Mammary epithelial cell (primary cell): ENCODE data around the gene FBXO46.

ENCODE experiments used
- EZH2 ChIP-seq: IDR thresholded peaks from 2 replicates; pipeline ENCODE4 v1.6.1; 2012; ENCODE audit warnings: low read length, inconsistent platforms, borderline replicate concordance
- TF ChIP-seq, protein P1 (sequence below), 2 donors: IDR thresholded peaks in 1 of 2; conservative IDR thresholded peaks in 1 of 2; 2 replicates each; pipeline ENCODE4 v1.5.1; 2011 to 2012; ENCODE audit warnings: inconsistent platforms in 2 of 2, low read length in 2 of 2, mild to moderate bottlenecking in 2 of 2, control low read depth in 1 of 2, low read depth in 1 of 2; ENCODE audit not compliant: insufficient read depth in 1 of 2; ENCODE audit errors: extremely low read depth in 1 of 2

DNA sequence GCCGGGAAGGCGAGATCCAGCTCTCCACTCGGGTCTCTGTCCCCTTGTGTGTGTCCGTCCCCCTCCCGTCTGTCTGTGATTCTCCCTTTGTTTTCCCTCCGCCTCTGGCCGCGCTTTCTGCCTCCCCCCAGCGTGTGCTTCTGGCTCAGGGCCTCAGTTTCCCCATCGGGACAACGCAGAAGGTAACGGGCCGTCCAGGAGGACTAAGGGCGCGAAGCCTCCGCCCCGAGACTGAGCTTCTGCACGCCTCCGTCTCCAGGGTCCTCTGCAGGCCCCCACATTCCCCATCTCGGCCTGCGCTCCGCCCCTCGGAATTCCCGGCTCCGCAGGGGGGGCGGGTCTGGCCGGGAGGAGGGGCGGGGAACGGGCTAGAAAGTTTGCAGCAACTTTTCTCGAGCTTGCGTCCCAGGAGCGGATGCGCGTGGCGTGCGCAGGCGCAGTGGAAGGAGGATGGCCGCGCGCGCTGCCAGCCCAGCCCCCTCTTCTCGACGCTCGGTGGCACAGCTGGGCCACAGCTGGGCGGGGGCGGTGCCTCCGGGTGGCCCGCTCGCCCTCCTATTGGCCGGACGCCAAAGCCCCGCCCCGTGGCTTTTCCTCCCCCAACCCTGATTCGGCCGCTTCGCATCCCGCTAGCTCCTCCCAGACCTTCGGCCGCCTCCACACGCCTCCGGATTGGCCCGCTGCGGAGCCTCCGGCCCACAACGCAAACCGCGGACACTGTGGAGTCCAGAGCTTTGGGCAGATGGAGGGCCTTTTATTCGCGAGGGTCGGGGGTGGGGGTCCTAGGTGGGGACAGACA, 38.5 kb upstream of the FBXO46 start, which contains the start of gene SIX5:
- TF ChIP-seq, protein P1, sequence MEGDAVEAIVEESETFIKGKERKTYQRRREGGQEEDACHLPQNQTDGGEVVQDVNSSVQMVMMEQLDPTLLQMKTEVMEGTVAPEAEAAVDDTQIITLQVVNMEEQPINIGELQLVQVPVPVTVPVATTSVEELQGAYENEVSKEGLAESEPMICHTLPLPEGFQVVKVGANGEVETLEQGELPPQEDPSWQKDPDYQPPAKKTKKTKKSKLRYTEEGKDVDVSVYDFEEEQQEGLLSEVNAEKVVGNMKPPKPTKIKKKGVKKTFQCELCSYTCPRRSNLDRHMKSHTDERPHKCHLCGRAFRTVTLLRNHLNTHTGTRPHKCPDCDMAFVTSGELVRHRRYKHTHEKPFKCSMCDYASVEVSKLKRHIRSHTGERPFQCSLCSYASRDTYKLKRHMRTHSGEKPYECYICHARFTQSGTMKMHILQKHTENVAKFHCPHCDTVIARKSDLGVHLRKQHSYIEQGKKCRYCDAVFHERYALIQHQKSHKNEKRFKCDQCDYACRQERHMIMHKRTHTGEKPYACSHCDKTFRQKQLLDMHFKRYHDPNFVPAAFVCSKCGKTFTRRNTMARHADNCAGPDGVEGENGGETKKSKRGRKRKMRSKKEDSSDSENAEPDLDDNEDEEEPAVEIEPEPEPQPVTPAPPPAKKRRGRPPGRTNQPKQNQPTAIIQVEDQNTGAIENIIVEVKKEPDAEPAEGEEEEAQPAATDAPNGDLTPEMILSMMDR (conservative IDR thresholded peaks at IDR 0.05 in 1 of 2, IDR thresholded peaks at IDR 0.05 in 1 of 2; ENCODE audit: extremely low read depth in 1 of 2, insufficient read depth in 1 of 2, low read depth in 1 of 2, low read length in 2 of 2): no peak
- TF ChIP-seq EZH2: no peak
